Fibroblast of upper back skin (primary cell): Measurements from ENCODE around the gene FAM168A.
A peak's percentile ranks its signal among the peaks of the same experiment; 100 is the strongest.

Experiments used
- DNase-seq: peaks from one replicate; pipeline ENCODE4 v3.0.0-alpha.2; 2013

The FAM168A gene

DNA sequence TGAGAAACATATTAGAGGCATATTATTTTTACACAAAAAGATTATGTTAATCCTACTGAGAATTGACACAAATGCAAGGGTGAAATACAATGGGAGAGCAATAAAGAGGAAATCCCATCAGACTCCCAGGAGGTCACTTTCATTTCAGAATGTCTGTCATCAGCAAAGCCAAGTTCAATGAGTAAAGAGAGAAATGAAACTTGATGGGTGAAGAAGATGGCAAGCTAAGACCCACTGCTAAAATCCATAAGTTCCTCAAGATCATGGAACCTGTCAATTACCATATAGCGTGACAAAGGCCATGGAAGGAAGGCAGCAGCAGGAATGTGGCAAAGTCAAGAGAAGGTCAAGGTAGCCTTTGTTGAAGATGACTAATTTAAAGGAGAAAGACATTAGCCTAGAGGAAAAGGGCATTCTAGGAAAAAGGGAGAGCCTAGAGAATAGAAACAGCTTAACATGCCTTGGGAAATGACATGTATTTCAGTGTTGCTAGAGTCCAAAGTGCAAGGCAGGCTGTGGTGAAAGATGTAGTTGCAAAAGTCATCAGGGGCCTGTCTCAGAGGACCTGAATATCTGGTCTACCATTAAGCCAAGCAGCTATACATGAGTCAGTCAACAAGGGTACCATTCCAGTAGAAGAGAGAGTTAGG lies 43.1 kb downstream of the FAM168A start:
- DNase-seq = no peak

DNA sequence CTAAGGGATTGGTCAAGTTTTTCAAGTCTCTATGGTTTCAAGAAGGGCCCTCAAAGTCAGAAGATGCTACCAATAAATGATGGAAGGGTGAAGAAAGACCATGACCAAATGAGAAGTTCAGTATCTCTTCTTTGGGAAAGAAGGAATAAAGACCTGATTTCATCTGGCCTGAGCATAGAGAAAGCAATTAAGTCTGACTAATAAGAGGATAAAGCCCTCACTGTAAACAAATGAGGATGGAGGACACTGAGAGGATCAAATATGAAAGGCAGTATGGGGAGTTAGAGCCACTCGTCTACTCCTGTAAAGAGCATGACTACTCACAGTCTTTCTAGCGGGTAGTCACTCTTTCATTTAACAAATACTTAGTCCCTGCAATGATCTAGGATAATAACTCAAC lies 44.6 kb downstream of the FAM168A start:
- DNase-seq = no peak

DNA sequence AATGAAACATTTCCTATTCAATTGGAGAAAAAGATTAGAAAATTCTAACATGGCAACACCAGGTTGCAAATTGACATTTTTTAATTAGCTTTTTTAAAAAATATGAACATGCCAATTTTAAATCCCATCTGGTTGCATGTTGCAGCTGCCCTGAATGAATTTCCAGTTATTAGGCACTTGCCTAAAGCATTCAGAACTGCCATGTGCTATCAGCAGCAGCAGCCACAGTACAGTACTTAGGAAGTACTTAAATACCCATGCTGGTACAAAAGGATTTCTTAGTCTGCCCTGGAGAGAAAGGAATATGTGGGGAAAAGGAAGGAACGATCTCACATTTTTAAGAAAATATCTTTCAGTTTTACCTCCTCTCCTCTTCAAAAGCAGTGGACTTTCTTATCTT lies 46.2 kb downstream of the FAM168A start:
- no peak for DNase-seq

DNA sequence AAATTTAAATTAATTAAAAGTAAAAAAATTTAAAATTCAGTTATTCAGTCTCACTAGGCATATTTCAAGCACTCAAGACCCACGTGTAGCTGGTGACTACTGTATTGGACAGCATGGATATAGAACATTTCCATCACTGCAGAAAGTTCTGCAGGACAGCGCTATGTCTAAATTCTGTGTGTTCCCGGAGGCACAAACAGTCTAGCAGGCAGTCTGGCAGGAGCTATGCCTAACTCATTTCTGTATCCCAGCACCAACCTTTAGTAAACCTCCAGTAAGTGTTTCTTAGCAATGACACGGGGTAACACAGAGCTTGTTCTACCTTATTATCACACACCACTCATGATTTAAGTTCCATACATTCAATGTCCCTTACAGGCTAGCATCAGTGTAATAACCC lies 48.5 kb downstream of the FAM168A start:
- no peak for DNase-seq

DNA sequence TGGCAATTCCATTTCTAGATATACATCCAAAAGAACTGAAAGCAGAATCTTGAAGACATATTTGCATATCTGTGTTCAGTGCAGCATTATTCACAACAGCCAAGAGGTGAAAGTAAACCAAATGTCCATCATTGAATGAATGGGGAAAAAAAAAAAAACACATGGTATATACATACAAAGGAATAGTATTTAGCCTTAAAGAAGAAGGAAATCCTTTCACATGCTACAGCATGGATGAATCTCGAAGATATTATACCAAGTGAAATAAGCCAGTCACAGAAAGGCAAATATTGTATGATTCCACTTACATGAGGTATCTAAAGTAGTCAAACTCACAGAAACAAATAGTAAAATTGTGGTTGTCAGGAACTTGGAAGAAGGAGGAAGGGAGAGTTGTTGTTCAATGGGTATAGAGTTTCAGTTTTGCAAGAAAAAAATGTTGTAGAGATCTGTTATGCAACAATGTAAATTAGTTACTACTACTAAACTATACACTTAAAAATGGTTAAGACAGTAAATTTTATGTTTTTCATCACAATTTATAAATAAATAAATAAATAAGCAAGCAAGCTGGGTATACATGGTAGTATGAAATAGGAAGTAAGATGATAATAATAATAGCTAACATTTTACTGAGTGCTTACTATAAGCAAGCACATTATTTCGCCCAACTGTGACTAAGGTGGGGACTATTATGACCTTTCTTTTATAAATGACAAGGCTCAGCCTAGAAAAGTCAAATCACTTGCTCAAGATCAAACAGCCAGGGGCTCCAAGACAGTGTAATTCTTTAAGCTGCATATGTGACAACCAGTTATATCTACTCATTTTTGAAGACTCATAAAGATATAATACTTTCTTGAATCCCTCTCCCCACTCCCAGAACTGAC lies 50.0 kb downstream of the FAM168A start:
- no peak for DNase-seq

DNA sequence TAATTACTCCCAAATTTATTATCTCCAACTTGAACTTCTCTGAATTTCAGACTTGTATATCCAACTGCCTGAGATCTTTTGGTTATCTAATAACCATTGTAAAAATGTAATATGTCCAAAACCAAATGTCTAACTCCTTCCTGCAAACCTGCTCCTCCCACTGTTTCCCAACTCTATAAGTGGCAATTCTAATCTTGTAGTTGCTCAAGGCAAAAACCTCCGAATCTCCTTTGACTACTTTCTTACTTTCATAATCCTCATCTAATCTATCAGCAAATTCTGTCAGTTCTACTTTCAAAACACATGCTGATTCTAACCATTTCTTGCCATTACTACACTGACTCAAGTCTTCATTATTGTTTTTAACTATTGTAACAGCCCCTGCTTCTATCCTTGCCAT lies 55.7 kb downstream of the FAM168A start:
- no peak for DNase-seq

DNA sequence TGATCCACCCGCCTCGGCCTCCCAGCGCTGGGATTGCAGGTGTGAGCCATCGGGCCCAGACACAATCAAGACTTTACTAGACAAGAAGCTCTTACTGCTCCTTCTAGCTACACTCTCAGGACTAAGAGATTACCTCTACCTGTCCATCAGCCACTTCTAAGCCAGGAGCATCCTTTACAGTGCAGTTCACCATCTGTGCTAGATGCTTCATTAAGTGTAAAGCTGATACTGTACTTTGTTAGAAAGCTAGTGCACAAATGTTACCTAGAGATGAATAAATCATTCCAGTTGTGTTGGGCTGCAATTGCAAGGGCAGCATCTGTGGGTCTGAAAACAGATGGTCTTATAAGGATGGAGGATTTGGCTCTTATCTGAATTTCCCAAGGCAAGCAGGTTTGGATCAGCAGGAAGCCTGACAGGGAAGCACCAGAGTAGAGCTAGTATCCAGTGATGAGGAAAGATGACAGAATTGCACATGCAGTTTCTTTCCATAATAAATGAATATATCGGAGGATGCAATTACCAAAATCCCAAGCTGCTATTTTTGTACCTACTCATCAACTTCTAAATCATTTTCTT lies 58.3 kb downstream of the FAM168A start:
- DNase-seq = no peak

DNA sequence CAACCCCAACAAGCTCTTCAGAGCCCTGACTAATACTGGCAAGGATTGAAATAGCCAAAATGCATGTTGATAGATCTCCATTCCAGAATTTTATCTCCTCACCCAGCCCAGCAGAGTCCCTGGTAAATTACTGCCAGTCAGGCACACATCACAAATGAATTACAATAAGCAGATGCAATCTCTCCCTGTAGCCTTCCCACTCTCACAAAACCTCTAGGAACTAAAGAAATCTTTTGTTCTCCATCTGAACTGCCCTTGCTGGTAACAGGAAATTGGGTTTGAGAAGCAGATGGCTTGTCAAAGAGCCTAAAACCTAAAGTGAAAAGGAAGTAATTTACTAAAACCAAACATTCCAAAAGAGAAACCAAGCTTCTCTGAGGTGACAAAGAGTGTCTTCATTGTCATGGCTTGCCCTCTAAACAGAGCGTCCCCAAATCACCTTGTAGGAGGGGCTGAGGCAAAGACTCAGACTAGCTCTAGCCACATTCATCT lies 59.5 kb downstream of the FAM168A start:
- DNase-seq = no peak

DNA sequence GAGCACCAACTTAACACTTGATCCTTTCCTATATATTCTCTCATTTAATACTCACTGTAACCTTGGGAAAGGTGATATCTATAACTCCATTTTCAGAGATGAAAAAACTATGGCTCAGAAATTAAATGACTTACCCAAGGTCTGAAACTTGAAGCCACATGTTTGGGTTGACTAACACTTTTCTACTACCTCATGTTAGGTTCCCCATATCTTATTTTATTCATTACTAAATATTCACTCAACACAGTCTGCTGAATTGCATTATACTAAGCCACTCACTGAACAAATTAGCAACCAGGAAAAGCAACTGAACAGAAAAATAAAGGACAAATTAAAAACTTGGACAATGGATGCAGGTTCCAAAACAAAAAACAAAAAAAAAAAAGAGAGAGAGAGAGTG lies 59.9 kb downstream of the FAM168A start:
- DNase-seq = no peak

DNA sequence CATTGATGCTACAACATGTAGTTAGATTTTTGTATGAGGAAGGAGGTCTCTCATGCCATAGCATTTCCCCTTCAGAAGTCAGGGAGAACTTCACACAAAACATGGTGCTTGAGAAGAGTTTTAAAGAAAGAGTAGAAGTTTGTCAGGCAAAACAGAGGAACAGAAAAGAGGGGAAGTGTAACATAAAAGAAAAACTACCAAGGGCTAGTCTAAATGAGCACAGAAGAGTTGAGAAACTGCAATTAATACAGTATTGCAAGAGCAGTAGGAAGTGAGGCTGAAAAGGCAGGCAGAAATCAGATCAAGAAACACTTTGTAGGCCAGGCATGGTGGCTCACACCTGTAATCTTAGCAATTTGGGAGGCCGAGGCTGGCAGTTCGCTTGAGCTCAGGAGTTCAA lies 61.0 kb downstream of the FAM168A start:
- DNase-seq = no peak

DNA sequence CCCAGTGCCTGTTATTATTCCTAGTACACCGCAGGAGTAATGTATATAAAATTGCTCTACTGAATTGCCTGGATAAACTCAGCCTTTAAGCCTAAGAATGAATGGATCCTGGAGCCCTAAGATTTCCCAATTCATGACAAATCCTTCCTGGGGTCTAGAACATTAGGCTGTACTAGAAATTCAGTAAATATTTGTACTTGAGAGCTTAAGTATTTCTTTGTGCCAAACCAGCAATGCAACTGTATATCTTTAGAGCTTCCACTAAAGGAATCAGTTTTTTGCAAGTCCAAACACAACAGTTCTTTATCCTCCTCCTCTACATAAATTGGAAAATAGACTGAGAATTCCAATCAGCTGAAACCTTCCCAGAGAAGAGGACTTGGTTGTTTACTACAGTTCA lies 65.6 kb downstream of the FAM168A start:
- DNase-seq = no peak

DNA sequence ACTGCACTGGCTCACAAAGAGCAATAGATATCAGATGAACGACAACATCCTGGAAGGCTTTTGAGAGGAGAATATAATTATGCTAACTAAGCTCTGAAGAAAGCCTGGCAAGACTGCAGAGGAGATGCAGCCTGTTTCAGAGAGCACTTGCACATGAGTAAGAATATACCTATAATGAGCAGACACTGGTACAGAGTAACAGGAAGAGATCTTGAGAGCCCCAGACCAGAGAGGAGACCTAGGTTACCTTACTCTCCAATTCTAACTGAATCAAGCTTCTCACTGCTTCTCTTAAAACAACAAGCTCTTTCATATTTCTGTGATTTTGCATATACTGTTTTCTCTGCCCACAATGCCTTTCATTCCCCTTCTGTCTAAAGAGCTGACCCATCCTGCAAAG lies 66.5 kb downstream of the FAM168A start:
- no peak for DNase-seq

DNA sequence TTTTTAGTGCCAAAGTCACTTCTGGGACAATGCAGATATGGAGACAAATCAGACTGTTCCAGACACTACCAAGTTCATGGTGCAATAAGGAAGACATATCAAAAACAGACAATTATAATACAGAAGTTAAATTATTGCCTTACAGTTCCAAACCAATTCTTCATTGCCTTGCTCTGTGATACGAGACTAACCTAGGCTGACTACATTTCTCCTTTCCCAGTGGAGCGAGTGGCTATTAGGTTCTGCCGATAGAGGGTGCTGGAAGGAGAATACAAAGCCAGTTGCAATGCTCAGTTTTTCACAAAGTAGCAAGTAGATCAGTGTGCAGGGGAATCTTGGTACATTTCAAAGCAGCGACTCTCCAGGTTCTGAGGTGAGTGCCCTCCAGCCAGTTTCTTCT lies 67.8 kb downstream of the FAM168A start:
- DNase-seq = no peak

DNA sequence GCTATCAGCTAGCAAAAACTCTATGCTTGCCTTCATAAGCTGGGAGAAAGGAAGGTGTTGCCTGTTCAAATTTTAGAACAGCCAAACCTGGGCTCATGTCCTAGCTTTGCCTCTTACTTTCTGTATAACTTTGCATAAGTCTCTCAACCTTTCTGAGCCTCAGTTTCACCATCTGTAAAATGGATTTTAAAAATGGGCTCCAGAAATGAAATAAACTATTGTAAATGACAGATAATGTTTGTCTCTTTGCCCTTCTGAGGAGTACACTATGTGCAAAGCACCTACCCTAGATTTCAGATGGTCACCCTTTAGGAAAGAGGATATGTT lies 68.7 kb downstream of the FAM168A start:
- no peak for DNase-seq

DNA sequence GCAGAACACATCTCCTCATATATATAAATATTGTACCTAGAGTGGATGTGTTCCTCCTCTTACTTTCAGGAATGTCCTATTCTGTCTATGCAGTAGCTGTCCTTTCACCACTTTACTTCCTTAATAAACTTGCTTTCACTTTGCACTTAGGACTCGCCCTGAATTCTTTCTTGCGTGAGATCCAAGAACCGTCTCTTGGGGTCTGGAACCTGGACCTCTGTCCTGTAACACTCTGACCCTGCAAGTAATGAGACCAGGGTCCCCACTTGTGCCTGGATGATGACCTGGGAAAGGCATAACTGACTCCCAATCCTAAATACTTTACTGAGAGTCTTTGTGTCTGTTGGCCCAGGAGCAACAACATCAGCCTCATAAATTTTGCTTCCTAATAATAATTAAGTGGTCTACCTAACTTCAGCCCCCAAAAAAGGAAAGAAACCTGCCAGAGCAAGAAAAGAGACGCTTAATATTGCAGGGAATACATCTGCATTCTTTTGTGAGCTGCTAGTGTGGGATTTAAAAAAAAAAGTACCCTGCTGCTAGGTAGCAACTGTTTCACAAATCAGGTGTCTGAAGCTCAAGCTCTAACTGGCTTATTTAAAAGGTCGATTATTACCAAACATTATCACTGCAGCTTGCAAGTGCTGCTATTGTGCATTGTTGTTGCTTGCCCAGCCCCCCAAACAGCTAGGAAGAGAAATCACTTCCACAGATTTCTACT lies 69.3 kb downstream of the FAM168A start:
- DNase-seq = no peak

DNA sequence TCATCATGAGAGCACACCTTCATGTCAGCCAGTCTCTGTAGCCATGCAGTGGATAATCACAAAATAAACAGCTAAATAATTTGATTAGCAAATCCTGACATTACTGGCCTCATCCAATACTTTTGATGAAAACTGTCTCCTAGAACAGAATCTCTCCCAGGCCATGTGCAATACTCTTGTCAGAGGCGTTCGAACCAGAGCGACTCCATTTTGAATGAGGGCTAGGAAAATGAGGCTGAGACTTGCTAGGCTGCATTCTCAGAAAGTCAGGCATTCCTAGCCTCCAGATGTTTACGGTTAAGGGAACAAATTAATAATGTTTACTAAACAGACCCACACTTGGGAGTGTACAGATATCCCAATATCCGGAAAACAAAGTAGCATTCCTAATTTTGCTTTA lies 69.9 kb downstream of the FAM168A start:
- no peak for DNase-seq

DNA sequence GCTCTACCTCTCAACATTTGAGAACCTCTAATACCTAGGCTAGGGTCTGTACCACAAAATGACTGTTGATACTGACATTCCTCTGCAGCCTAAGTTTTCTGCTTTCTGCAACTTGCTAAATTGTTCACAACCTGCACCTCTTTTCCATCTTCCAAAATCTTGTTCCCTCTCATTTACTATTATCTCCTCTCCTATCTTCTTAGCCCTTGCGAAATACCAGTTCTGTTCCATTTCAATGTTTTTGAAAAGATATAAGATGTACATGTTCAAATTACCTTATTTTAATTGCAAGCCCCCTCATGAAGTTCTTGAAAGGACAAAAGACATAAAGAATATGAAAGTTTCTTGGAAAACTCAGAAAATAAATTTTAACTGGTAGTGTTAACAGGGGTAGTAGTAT lies 72.3 kb downstream of the FAM168A start:
- DNase-seq = no peak

DNA sequence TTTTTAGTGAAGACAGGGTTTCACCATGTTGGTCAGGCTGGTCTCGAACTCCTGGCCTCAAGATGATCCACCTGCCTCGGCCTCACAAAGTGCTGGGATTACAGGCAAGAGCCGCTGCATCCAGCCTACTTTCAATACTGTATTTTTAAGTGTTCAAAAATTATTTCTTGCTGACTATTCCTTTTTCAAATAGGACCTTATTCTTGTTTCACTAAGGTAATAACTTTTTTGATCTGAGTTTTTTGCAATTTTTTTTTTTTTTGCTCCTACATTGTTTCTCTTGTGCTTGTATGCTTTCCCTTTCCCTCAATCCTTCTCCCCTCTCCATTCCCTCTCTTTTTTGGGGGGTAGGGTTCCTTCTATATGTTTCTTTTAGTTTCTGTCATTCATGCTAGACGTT lies 73.1 kb downstream of the FAM168A start:
- DNase-seq = no peak

DNA sequence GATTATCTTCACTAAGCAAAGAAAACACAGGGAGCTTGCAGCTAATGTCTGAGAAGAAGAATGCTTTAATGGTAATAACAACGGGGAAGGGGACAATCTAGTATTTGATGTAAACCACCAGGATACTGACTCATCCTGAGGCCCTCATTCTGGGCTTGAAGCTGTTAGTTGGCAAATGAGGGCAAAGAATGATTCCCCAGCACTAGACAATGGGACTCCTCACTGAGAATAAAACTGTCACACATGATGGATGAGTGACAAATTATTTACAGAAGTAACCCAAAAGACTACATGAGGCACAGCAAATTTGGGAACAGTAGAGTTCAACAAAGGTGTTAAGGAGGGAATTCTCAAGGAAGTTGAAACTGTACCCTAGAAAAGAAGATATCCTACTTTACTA lies 76.3 kb downstream of the FAM168A start:
- peak; percentile 49 for DNase-seq

DNA sequence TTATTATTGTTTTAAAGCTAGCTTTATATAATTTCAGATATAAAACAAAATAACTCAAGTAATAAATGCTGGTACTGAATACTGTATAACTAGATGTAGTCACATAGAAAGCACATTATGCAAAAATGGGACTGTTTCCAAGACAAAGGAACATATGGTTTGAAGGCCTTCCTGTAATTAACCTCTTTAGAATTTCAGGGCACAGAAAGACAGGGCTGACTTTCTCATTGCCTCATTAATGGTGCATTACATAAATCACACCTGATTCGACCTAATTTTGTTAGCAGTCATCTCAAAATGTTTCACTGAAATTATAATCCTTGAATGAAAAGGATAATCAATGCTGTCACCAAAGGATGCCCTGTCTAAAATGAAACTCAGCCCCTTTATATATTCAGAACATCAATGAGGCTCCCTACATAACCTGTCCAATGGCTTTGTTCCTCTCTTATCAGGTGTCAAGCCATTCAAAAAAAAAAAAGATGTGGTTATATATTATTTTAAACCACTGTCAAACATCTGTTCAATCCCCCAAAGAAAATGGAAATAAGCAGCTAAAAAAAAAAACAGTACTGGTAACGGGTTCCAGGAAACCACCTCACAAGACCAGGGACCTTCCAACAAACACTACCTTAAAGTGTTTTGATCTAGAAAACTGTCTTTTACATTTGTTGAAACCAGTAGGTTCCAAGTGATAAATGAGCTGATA lies 77.4 kb downstream of the FAM168A start:
- DNase-seq = peak; percentile 32

DNA sequence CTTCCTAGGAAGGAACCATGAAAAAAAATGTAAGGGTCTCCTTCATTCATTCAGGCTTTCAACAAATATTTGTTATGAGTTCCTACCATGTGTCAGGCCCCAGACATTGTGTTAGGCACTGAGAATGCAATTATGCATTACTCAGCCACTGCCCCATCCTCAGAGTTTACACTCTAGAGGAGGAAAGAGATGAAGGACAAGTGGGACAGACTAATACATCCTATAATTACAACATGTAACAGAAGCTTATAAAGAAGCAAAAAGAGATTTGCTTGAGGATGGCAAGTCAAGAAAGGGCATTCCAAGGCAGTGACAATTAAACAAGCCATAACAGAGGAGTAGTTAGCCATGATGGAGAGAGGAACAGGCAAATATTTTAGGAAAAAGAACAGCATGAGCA lies 78.6 kb downstream of the FAM168A start:
- DNase-seq = no peak

DNA sequence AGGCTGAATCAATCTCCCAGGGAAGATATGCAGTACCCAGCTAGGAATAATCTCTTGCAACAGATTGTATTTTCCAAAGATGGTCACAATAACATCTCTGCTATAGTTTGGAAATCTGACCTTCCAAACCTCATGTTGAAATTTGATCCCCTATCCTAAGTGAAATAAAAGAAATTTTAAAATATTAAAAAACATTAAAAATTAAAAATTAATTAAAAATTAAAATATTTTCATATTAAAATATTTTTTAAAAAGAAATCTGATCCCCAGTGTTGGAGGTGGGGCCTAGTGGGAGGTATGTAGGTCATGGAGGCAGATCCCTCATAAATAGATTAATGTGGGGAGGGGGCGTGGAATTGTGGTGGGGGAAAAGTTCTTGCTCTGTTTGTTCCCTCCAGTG lies 79.7 kb downstream of the FAM168A start:
- DNase-seq = no peak

DNA sequence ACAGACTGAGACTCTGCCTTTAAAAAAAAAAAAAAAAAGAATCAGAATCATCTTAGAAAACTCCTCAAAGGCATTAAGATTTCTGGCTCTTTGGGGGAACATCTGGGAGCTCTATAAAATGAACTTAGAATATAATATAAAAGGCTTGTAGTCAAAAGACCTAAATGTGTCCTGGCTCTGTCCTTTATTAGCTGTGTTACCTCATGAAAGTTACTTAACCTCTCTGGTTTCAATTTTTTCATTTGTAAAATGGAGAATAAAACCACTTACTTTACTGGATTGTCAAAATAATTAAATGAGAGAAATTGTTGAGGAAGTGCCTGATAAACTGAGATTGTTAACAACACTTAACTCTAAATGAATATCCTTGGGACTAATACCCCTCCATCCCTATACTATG lies 81.8 kb downstream of the FAM168A start:
- DNase-seq = no peak
